ENCODE results near the gene BFAR.

The BFAR gene

DNA sequence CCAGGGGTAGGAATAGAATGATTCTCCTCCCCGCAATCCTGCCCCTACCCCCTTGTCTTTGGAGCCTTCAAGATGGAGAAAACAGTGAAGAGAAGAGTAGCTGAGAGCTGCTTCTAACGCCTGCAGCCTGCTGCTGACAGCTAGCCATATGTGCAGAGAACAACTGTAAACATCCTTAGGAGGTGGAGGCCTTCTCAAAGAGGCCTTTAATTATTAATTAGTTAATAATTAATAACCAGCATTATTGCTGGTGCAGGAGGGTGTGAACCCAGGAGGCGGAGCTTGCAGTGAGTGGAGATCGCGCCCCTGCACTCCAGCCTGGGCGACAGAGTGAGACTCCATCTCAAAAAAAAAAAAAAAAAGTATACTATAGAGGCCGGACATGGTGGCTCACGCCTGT lies 8.5 kb downstream of the BFAR start:
- H3K36me3 ChIP-seq (replicated peaks): peaks cover 25% of the 10 kb centered on the region
- H3K27ac ChIP-seq: no peak overlapping the region
- TF ChIP-seq, protein P1, sequence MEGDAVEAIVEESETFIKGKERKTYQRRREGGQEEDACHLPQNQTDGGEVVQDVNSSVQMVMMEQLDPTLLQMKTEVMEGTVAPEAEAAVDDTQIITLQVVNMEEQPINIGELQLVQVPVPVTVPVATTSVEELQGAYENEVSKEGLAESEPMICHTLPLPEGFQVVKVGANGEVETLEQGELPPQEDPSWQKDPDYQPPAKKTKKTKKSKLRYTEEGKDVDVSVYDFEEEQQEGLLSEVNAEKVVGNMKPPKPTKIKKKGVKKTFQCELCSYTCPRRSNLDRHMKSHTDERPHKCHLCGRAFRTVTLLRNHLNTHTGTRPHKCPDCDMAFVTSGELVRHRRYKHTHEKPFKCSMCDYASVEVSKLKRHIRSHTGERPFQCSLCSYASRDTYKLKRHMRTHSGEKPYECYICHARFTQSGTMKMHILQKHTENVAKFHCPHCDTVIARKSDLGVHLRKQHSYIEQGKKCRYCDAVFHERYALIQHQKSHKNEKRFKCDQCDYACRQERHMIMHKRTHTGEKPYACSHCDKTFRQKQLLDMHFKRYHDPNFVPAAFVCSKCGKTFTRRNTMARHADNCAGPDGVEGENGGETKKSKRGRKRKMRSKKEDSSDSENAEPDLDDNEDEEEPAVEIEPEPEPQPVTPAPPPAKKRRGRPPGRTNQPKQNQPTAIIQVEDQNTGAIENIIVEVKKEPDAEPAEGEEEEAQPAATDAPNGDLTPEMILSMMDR (IDR thresholded peaks at IDR 0.05; ENCODE audit: low read depth, low read length, missing control alignments): no peak
- in situ Hi-C loops (cut with HindIII; ENCODE audit: low pct_ligation_motif_present, low sequenced_read_pairs): no loop called here
- no peak overlapping the region for H3K4me3 ChIP-seq (ENCODE audit: low read depth, low read length)
- H3K27me3 ChIP-seq (replicated peaks): no peaks in the 10 kb centered on the region
- no peak for DNase-seq

DNA sequence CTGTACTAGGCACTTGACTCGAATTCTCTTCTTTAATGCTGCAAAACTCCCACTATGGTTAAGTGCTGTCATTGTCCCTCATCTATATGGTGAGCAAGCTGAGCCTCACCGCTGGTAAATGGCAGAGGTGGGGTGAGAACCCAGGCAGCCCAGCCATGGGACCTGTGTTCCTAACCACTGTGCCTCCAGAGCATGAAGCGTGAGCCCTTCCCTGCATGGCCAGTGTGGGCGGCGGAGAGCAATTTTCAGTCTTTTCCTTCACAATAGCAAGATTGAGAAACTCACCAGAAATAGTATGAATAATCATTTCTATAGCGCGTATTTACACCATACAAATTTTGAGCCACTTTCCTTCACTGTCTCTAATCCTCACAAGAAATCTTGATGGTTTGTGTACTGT lies 9.2 kb downstream of the BFAR start:
- H3K27me3 ChIP-seq (replicated peaks): no peaks in the 10 kb centered on the region
- in situ Hi-C loops (cut with HindIII; ENCODE audit: low pct_ligation_motif_present, low sequenced_read_pairs): no loop called here
- H3K36me3 ChIP-seq (replicated peaks): peaks cover 28% of the 10 kb centered on the region
- no peak for DNase-seq
- no peak overlapping the region for H3K4me3 ChIP-seq (ENCODE audit: low read depth, low read length)
- H3K27ac ChIP-seq: no peak overlapping the region
- TF ChIP-seq, protein P1 (IDR thresholded peaks at IDR 0.05; ENCODE audit: low read depth, low read length, missing control alignments): no peak

DNA sequence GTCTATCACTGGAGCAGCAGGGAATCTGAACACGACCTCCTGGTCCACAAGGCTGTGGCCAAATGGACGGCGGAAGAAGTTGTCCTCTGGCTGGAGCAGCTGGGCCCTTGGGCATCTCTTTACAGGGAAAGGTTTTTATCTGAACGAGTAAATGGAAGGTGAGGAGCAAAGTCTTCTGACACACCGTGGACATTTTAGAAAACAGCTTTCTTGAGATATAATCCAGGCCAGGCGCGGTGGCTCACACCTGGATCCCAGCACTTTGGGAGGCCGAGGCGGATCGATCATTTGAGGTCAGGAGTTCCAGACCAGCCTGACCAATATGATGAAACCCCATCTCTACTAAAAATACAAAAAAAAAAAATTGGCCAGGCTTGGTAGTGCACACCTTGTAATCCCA lies 17.1 kb downstream of the BFAR start:
- Histone ChIP-seq H3K27me3 (replicated peaks) (no peaks in the 10 kb centered on the region), H3K27ac (no peak overlapping the region), H3K36me3 (replicated peaks) (peaks cover 57% of the 10 kb centered on the region), H3K4me3 (ENCODE audit: low read depth, low read length) (no peak overlapping the region)
- TF ChIP-seq, protein P1 (IDR thresholded peaks at IDR 0.05; ENCODE audit: low read depth, low read length, missing control alignments): no peak
- DNase-seq: no peak
- in situ Hi-C loops (cut with HindIII; ENCODE audit: low pct_ligation_motif_present, low sequenced_read_pairs): no loop called here

DNA sequence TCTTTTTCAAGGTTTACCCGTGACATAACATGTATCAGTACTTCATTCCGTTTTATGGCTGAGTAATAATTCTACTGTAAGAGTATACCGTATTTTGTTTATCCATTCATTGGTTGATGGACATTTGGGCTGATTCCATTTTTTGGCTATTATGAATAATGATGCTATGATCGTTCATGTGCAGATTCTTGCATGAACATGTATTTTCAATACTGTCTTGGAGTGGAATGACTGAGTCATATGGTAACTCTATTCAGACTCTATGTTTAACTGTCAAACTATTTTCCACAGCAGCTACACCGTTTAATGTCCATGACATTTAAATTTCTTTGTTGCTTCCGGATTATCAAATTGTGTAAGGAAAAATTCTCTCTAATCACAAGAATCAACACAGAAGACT lies 17.9 kb downstream of the BFAR start:
- in situ Hi-C loops (cut with HindIII; ENCODE audit: low pct_ligation_motif_present, low sequenced_read_pairs): no loop called here
- Histone ChIP-seq H3K27ac (no peak overlapping the region), H3K36me3 (replicated peaks) (peaks cover 53% of the 10 kb centered on the region), H3K4me3 (ENCODE audit: low read depth, low read length) (no peak overlapping the region), H3K27me3 (replicated peaks) (no peaks in the 10 kb centered on the region)
- no peak for DNase-seq
- TF ChIP-seq, protein P1 (IDR thresholded peaks at IDR 0.05; ENCODE audit: low read depth, low read length, missing control alignments): no peak

DNA sequence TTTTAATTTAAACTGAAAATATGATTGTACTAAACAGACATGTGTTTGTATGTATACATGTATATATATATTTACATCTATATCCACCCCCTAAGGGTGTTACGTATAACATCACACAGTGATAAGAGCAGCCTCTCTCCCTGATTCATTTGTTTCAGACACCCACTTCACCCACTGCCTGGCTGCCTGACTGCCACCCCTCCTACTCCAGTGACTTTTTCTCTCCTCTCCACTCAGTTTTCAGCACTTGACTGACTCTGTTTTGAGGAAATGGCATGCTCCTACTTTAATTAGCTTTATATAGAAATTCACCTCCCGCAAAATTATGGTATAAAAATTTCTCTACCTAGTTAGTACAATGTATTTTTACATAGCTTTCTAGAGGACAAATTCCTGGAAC lies 20.0 kb downstream of the BFAR start:
- TF ChIP-seq, protein P1 (IDR thresholded peaks at IDR 0.05; ENCODE audit: low read depth, low read length, missing control alignments): no peak
- Histone ChIP-seq H3K27ac (no peak overlapping the region), H3K36me3 (replicated peaks) (peaks cover 49% of the 10 kb centered on the region), H3K27me3 (replicated peaks) (no peaks in the 10 kb centered on the region), H3K4me3 (ENCODE audit: low read depth, low read length) (no peak overlapping the region)
- no peak for DNase-seq
- in situ Hi-C loops (cut with HindIII; ENCODE audit: low pct_ligation_motif_present, low sequenced_read_pairs): no loop called here

DNA sequence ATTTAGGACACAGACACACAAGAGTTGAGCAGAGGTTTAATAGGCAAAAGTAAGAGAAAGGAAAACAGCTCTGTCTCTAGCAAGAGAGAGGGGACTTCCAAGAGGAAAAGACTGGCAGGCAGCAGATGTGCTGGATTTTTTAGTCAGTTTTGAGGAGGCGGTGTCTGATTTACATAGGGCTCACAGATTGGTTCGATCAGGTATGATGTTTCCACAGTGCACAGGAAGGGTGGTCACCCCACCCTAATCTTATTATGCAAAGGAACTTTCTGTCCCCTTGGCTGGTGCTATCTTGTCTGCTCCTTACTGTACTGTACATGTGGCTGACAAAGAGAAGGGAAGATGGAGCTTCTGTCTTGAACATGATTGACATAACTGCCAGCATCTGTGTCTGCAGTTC lies 25.3 kb downstream of the BFAR start:
- peak; percentile 2 for DNase-seq
- in situ Hi-C loops (cut with HindIII; ENCODE audit: low pct_ligation_motif_present, low sequenced_read_pairs): no loop called here
- no peaks in the 10 kb centered on the region for H3K27me3 ChIP-seq (replicated peaks)
- no peak overlapping the region for H3K4me3 ChIP-seq (ENCODE audit: low read depth, low read length)
- no peak overlapping the region for H3K27ac ChIP-seq
- TF ChIP-seq, protein P1 (IDR thresholded peaks at IDR 0.05; ENCODE audit: low read depth, low read length, missing control alignments): no peak
- peaks cover 47% of the 10 kb centered on the region for H3K36me3 ChIP-seq (replicated peaks)
